SW 1271 (cell line): ENCODE results near the gene TRIM38.
"Not testable (repeated sequence)": the region's sequence is repeated elsewhere in the genome, so short reads cannot be mapped to it uniquely, and the experiment has no call there.

Experiments used
- DNase-seq, 2 experiments: peaks; one replicate each; lab custom pipeline; 2025; lab: John Stamatoyannopoulos, UW

The TRIM38 gene

DNA sequence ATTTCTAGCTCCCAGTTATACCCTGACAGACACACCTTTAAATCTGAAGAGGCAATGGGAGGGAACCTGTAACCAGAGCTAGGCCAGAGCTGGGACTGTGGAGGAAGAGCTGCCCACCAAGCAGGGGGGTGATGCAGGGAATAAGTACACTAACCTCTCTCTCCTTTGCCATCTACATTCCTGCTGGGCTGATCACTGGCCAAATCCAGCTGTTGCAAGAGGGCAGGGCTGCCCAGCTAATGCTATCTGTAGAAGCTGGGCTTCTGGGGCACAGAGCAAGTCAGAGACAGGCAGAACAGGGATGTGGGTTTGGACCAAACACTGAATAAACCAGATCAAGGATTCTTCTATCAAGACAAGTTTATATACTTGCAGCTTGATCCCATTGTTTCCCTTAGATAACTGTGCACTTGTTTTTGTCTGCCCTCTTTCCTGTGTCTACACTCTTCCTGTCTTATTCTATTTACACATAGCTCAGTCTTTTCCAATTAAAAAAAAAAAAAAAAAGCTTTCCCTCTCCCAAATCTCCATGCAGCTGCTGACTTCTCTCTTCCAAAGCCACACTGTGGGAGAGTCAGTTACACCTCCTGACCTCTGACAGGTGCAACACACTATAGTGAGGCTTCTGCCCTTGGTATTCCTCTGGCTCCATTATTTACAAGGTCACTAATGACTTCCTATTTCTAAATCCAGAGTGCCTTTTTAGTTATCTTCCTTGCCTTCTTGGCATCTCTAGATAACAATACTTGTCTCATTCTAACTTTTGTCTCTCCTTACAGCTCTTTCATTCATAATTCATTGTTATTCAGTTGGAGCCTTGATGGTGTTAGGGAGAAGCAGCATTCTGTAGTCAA lies 43.7 kb downstream of the TRIM38 start:
- no peak for DNase-seq

GRCh38 chr6:26006940-26007305 lies 44.3 kb downstream of the TRIM38 start:
- DNase-seq: not testable (repeated sequence)

GRCh38 chr6:26008470-26008869 lies 45.9 kb downstream of the TRIM38 start:
- DNase-seq: no peak

DNA sequence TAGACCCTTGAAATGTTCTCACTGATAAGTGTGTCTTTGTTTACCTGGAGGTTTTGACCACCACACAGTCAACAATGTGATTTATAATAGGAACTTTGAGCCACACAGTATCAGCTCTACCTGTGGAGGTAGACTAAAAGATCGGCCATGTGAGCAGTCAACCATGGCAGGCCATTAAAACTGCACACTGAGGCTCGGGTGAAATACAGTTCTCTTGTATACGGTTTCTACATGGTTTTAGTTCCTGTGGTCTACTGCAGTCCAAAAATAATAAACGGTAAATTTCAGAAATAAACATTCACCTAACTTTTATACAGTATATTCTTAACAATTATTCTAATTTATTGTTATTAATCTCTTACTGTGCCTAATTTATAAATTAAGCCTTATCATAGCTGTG lies 47.2 kb downstream of the TRIM38 start:
- no peak for DNase-seq

DNA sequence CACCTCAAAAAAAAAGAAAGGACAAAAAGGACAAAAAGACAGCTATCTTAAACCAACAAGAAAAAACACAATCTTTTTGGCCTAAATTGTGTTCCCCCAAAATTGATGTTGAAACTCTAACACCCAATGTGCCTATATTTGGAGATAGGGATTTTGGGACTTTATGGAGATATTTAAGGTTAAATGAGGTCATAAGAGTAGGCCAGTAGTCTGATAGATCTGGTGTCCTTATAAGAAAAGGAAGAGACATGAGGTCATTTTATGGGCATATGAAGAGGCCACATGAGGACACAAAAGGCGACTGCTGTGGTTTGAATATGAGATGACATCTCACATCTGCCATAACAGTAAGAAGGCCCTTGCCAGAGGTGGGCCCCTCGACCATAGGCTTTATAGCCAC lies 49.5 kb downstream of the TRIM38 start:
- DNase-seq: no peak

GRCh38 chr6:26014386-26014785 lies 51.8 kb downstream of the TRIM38 start:
- not testable (repeated sequence) for DNase-seq

DNA sequence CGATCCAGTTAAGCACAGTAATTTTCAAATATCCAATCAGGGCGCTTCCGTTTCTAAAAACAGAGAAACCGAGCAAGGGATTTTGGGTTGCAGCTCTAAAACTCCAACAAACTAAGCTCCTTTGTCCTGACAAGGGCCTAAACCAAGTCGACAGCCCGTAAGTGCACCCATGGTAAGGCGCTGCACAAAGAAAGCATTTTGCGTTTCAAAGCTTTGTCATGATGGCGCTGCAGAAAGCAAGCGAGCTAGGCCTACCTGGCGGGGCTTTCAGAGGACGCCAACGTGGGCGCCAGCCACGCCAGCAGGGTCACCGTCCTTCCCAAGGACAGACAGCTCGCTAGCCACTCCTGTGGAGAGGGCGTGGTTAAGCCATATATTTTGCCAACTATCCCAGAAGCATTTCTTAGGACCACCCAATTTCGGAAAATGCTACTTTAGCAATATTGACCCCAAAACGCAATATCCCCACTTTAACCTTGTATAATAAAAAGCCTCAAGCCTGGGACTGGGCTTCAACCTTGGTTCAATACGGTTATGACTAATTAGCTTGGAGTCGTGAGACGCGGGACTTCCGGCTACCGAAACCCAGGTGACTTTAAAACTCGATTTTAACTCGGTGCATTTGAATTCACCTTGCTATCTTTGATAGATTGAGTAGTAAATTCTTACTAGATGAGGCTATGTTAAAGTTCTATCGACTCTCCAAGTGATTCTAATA lies 53.8 kb downstream of the TRIM38 start:
- no peak for DNase-seq

DNA sequence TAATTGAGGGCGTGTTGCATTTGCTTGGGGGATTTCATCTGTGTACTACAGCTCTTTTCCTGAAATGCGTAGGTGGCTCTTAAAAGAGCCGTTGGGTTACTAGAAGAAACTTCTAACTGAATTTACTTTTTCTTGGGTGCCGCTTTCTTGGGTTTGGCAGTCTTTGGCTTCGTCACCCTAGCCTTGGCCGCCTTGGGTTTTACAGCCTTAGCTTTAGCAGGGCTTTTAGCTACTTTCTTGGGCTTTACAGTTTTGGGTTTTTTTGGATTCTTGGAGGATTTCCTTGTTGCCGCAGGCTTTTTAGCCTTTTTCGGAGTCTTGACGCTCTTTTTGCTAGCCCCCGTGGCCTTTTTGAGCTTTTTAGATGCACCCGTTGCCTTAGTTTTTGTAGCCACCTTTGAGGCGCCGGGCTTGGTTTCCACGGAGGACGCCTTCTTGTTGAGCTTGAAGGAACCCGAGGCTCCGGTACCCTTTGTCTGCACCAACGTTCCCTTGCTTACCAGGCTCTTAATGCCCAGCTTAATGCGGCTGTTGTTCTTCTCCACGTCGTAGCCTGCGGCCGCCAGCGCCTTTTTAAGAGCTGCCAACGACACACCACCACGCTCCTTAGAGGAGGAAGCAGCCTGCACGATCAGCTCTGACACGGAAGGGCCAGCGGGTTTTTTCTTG lies 54.5 kb downstream of the TRIM38 start:
- no peak for DNase-seq

DNA sequence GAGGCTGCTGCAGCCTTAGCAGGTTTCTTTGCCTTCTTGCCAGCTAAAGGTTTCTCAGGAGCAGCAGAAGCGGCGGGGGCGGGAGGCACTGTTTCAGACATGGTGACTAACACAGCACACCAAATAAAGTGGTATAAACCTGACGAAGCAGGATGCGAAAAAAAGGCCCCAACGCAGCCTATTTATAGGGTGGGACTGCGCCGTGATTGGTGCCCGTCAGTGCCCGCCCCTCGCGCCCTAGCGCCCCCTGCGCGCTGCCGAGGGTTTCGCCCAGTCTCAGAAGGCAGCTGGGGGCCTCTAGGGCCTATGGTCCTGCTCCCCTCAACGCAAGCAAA lies 55.0 kb downstream of the TRIM38 start:
- DNase-seq: no peak

DNA sequence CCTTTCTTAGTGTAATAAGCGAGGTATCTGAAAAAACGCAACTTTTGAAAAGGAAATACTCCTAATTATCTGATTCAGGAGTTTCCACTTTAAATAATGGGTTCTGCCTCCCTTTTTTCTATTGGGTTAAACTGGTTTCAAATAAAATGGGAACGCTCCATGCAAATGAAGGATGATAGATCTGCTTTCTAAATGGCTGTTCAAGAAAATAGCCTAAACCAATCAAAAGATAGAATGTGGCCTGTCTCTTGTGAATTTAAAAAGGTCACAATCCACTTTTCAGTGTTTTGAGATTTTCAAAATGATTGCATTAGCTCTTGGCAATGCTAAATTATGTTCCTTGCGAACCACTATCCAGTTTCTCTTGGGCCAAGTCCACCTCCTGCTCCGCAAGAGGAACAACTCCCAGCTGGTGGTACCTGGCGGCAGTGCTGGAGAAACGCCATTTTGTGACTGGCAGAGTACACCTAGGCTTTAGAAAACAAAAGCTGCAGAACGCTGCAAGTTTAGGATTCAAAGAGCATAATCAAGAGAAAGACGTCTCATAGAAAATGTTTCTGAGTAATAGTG lies 56.7 kb downstream of the TRIM38 start:
- DNase-seq: no peak

DNA sequence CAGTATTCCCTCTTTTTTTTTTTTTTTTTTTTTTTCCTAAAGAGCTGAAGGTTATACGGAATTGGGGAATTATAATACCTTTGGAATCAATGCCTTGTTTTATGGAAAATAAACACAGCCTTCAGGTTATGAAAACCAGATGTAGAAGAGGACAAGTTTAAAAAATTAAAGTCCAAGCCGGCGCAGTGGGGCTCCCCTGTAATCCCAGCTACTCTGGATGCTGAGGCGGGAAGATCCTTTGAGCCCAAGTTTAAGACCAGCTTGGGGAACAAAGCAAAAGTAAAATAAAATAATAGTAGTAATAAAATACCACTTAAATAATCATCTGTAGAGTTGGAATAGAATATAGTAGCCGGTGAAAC lies 57.3 kb downstream of the TRIM38 start:
- no peak for DNase-seq

DNA sequence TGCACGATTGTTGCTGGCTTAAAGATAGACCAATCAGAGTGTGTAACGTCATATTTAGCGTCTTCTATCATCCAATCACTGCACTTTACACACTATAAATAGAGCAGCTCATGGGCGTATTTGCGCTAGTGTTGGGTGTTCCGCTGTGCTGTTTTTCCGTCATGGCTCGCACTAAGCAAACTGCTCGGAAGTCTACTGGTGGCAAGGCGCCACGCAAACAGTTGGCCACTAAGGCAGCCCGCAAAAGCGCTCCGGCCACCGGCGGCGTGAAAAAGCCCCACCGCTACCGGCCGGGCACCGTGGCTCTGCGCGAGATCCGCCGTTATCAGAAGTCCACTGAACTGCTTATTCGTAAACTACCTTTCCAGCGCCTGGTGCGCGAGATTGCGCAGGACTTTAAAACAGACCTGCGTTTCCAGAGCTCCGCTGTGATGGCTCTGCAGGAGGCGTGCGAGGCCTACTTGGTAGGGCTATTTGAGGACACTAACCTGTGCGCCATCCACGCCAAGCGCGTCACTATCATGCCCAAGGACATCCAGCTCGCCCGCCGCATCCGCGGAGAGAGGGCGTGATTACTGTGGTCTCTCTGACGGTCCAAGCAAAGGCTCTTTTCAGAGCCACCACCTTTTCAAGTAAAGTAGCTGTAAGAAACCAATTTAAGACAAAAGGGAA lies 57.9 kb downstream of the TRIM38 start:
- DNase-seq: peak; percentile 88 to 97

GRCh38 chr6:26021001-26021349 lies 58.4 kb downstream of the TRIM38 start:
- peak in 1 of 2 experiments; percentile 73 for DNase-seq

- peak; percentile 95 to 99 for DNase-seq
Observed at GRCh38 chr6:26021350-26022131, 58.9 kb downstream of the TRIM38 start.

GRCh38 chr6:26022132-26022472 lies 59.5 kb downstream of the TRIM38 start:
- DNase-seq: peak; percentile 65 to 86

DNA sequence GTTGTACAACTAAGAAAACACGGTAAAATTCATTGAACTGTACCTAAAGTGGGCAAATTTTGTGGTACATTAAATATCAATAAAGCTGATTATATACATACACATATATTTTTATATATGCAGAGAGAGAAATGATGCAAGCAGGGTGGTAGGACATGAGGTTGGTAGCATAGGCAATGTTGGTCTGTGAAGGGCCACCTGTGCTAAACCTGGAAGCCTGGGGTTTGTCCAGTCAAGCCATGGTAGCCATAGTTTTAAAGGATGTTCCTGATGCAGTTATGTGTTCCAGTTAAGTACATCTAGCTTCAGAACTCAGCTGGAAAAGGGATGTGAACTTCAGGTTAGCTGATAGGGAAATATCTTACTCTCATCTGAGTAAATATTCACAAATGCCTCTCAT lies 60.1 kb downstream of the TRIM38 start:
- DNase-seq: no peak

GRCh38 chr6:26024651-26025046 lies 62.0 kb downstream of the TRIM38 start:
- no peak for DNase-seq

DNA sequence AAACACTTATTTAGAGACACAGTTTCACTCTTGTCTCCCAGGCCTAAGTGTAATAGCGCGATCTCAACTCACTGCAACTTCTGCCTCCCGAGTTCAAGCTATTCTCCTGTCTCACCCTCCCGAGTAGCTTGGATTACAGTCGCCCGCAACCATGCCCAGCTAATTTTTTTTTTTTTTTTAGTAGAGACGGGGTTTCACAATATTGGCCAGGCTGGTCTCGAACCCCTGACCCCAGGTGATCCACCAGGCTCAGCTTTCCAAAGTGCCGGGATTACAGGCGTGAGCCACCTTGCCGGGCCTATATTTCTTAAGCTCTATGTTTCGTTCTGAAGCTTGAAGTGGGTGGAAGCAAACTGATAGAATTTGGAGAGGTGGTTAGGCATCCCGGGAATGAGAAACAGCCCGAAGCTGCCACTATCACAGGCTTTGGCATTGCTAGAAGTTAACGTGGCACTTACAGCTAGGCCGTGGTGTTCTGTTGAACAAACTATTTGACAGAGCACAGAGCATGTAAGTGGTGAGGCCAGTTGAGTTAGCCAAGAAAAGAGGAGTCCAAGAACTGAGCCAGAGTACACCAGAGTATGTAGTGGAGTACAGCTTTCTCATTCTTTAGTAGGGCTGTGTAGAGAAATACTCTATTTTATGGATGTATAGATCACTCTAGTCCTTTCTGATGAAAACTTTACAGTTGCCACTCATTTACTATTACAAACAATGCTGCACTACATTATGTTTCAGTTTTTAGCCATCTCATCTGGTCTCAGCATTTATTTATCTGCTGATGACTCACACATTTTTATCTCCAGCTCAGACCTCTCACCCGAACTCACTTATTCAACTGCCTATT lies 62.7 kb downstream of the TRIM38 start:
- DNase-seq: peak in 1 of 2 experiments; percentile 58

DNA sequence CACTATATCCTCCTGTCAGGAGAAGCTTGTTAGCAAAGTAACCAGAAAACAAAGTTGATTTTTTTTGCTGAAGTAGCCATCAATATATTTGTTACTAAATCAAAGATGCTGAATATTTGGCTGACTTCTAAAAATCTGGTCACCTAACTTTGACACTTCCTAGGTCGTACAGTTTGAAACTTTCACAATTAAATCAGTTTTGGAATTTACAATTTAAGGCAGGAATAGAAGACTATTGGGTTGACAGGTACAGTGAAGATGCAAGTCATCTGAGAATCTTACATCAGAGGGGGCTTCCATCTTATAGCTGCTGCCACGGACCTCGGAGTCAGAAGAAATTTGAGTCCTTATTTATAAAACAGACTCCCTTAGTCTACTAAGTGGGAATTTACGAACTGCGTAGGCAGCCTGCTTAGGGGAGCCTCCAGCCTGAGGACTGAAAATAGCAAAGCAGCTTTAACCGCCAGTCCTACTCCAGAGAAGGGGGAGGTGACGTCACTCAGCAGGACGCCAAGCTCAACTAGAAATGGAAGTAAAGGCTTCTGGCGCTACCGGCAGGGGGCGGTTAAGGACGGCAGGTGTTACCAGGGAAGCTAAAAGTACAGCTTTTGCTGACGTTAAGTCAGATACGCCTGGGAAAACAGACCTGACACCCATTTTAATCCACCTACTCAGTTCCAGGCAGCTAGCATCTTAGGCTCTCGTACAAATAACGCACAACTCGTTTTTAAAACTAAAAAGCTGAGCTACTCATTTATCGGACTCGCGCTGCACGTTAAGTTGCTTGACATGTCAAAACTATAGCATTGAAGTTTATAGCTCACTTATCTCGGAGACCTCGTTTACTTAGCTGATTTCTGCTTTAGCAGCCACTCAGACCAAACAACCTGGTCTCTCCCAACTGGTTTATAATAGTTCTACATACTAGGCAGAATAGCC lies 63.6 kb downstream of the TRIM38 start:
- peak; percentile 93 to 97 for DNase-seq
